Astrocyte (in vitro differentiated cells and primary cell): ENCODE data around the gene KDSR. TPM values are rescaled to one million over a fixed set of nuclear protein-coding genes. Genes with fewer than 3 reads are reported as not detected.

Experiments
- DNase-seq: peaks from one replicate; pipeline ENCODE4 v3.0.0-alpha.2; 2010; ENCODE audit warnings: low read depth
- FAIRE-seq: peaks from 2 replicates; lab custom pipeline; 2011; peaks lifted over from hg19 to GRCh38; lab: Jason Lieb, UNC
- H2AFZ ChIP-seq: 2 replicates; pipeline ENCODE4 v1.6.0; 2012; ENCODE audit warnings: low read depth, low read length, inconsistent platforms
- H3K27ac ChIP-seq: 2 replicates; pipeline ENCODE4 v1.5.1; 2011; ENCODE audit warnings: low read depth, low read length, inconsistent platforms
- H3K27me3 ChIP-seq: 2 replicates; pipeline ENCODE4 v1.6.0; 2011; ENCODE audit warnings: low read length, inconsistent platforms; ENCODE audit not compliant: insufficient read depth
- H3K36me3 ChIP-seq: 2 replicates; pipeline ENCODE4 v1.5.1; 2011; ENCODE audit warnings: low read length, inconsistent platforms; ENCODE audit not compliant: insufficient read depth
- H3K4me1 ChIP-seq: 2 replicates; pipeline ENCODE4 v1.5.1; 2011; ENCODE audit warnings: low read length, inconsistent platforms; ENCODE audit not compliant: insufficient read depth
- H3K4me2 ChIP-seq: 2 replicates; pipeline ENCODE4 v1.6.0; 2012; ENCODE audit warnings: low read length, inconsistent platforms
- H3K4me3 ChIP-seq: 2 replicates; pipeline ENCODE4 v1.5.1; 2011; ENCODE audit warnings: low read depth, mild to moderate bottlenecking, low read length, inconsistent platforms; ENCODE audit not compliant: insufficient read depth
- H3K79me2 ChIP-seq: 2 replicates; pipeline ENCODE4 v1.6.0; 2012; ENCODE audit warnings: mild to moderate bottlenecking, low read length, inconsistent platforms; ENCODE audit not compliant: insufficient read depth
- H3K9ac ChIP-seq: 2 replicates; pipeline ENCODE4 v1.6.0; 2012; ENCODE audit warnings: mild to moderate bottlenecking, low read length, inconsistent platforms
- H3K9me3 ChIP-seq: 2 replicates; pipeline ENCODE4 v1.5.1; 2012; ENCODE audit warnings: low read depth, mild to moderate bottlenecking, low read length, inconsistent platforms; ENCODE audit not compliant: insufficient read depth
- H4K20me1 ChIP-seq: 2 replicates; pipeline ENCODE4 v1.6.0; 2012; ENCODE audit warnings: low read length, inconsistent platforms; ENCODE audit not compliant: insufficient read depth
- H3K27ac Mint-ChIP-seq: one replicate; pipeline ENCODE4 v1.8.0; 2021; ENCODE audit warnings: mild to moderate bottlenecking, mixed read lengths; ENCODE audit not compliant: unreplicated experiment
- H3K27me3 Mint-ChIP-seq: one replicate; pipeline ENCODE4 v1.8.0; 2021; ENCODE audit warnings: low read depth, mixed read lengths; ENCODE audit not compliant: unreplicated experiment
- H3K36me3 Mint-ChIP-seq: one replicate; pipeline ENCODE4 v1.8.0; 2021; ENCODE audit warnings: low read depth, mixed read lengths; ENCODE audit not compliant: unreplicated experiment
- H3K4me1 Mint-ChIP-seq: one replicate; pipeline ENCODE4 v1.8.0; 2021; ENCODE audit warnings: low read depth, mixed read lengths; ENCODE audit not compliant: unreplicated experiment
- H3K4me3 Mint-ChIP-seq: one replicate; pipeline ENCODE4 v1.8.0; 2021; ENCODE audit warnings: mild to moderate bottlenecking, moderate library complexity, mixed read lengths; ENCODE audit not compliant: unreplicated experiment
- H3K9me3 Mint-ChIP-seq: one replicate; pipeline ENCODE4 v1.8.0; 2021; ENCODE audit warnings: mild to moderate bottlenecking, mixed read lengths; ENCODE audit not compliant: unreplicated experiment
- EZH2 ChIP-seq: IDR thresholded peaks from 2 replicates; pipeline ENCODE4 v1.6.1; 2012; ENCODE audit warnings: mild to moderate bottlenecking, low read length, inconsistent platforms; ENCODE audit not compliant: insufficient read depth
- total RNA-seq: library from RNA; stranded (reverse); gene quantifications from 2 replicates; pipeline ENCODE4 v1.2.1, GENCODE V29; 2021
- TF ChIP-seq, protein P1 (sequence below): IDR thresholded peaks from 2 replicates; pipeline ENCODE4 v1.5.1; 2011; ENCODE audit warnings: low read depth, mild to moderate bottlenecking, inconsistent platforms, low read length, moderate library complexity; ENCODE audit not compliant: insufficient read depth

KDSR gene
- total RNA-seq, 1 donor from 2014 or later = 43.7 TPM

DNA sequence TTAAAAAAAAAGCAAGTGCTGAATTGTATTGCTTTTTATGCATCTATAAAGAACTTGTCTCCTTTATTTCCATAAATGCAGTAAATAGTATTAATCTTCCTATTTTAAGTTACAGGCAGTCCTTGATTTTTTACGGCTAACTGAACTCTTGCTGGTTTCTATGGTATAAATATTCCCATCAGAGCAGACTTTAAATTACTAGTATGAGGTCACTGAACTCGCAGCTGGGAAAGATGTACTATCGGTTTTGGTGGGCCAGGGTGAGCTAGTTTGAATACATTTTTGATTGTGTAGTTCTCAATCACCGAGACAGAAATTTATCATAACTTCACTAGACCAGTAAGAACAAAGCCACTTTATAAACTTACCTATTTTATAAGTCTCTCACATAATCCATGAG is 20.9 kb upstream of the KDSR start:
- H3K4me3 Mint-ChIP-seq = no peak overlapping the region
- H3K36me3 Mint-ChIP-seq = peaks cover 15% of the 10 kb centered on the region
- Histone ChIP-seq H3K79me2 (no peaks in the 10 kb centered on the region), H2AFZ (no peak overlapping the region), H3K9me3 (no peaks in the 10 kb centered on the region), H3K9ac (no peak overlapping the region), H4K20me1 (no peaks in the 10 kb centered on the region), H3K4me3 (no peak overlapping the region), H3K27ac (no peak overlapping the region), H3K27me3 (no peaks in the 10 kb centered on the region), H3K4me2 (no peak overlapping the region), H3K36me3 (peaks cover 31% of the 10 kb centered on the region), H3K4me1 (no peaks in the 10 kb centered on the region)
- no peak for DNase-seq
- no peaks in the 10 kb centered on the region for H3K9me3 Mint-ChIP-seq
- no peak for TF ChIP-seq EZH2
- TF ChIP-seq, protein P1, sequence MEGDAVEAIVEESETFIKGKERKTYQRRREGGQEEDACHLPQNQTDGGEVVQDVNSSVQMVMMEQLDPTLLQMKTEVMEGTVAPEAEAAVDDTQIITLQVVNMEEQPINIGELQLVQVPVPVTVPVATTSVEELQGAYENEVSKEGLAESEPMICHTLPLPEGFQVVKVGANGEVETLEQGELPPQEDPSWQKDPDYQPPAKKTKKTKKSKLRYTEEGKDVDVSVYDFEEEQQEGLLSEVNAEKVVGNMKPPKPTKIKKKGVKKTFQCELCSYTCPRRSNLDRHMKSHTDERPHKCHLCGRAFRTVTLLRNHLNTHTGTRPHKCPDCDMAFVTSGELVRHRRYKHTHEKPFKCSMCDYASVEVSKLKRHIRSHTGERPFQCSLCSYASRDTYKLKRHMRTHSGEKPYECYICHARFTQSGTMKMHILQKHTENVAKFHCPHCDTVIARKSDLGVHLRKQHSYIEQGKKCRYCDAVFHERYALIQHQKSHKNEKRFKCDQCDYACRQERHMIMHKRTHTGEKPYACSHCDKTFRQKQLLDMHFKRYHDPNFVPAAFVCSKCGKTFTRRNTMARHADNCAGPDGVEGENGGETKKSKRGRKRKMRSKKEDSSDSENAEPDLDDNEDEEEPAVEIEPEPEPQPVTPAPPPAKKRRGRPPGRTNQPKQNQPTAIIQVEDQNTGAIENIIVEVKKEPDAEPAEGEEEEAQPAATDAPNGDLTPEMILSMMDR = no peak
- no peak for FAIRE-seq
- H3K4me1 Mint-ChIP-seq = no peaks in the 10 kb centered on the region
- no peaks in the 10 kb centered on the region for H3K27me3 Mint-ChIP-seq
- H3K27ac Mint-ChIP-seq = no peak overlapping the region

DNA sequence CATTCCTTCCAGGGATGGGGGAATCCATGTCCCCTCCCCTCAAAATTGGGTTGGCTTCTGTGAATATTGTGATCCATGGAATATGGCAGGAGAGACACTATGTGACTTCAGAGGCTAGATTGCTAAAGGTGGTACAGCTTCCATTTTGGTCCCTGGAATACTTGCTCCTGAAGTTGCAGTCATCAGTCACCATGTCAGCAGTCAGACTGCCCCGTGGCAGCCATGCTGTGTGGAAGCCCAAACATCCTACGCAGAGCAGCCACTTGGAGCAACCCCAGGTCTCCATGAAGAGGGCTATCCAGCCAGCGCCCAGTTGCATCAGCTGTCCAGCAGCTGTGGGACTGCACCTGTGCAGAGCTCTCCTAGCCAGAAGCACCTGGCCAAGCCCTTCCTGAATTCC is 15.8 kb upstream of the KDSR start:
- Histone ChIP-seq H3K4me1 (peaks cover 5% of the 10 kb centered on the region), H2AFZ (no peak overlapping the region), H4K20me1 (no peaks in the 10 kb centered on the region), H3K4me3 (no peak overlapping the region), H3K27me3 (no peaks in the 10 kb centered on the region), H3K79me2 (no peaks in the 10 kb centered on the region), H3K36me3 (peaks cover 10% of the 10 kb centered on the region), H3K4me2 (no peak overlapping the region), H3K27ac (no peak overlapping the region), H3K9me3 (no peaks in the 10 kb centered on the region), H3K9ac (no peak overlapping the region)
- DNase-seq (no peak), FAIRE-seq (no peak)
- H3K27ac Mint-ChIP-seq = no peak overlapping the region
- no peaks in the 10 kb centered on the region for H3K9me3 Mint-ChIP-seq
- peaks cover 18% of the 10 kb centered on the region for H3K36me3 Mint-ChIP-seq
- H3K27me3 Mint-ChIP-seq = no peaks in the 10 kb centered on the region
- H3K4me1 Mint-ChIP-seq = peaks cover 10% of the 10 kb centered on the region
- no peak overlapping the region for H3K4me3 Mint-ChIP-seq
- TF ChIP-seq, protein P1 = no peak
- TF ChIP-seq EZH2 = no peak

DNA sequence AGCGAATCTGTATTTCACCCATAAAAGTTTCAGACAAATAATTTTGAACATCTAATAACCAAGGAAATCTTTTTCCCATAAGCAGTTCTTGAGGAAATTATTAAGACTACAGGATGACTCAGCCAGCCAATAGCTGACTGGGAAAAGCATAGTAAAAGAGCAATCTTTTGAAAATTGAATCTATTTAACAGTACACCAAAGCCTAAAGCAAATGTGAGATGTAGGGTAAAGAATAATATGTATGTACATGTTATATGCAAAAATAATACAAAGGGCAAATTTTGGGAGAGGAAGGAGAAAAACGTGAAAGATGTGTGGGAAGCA is 12.6 kb upstream of the KDSR start:
- H3K4me1 ChIP-seq = peaks cover 5% of the 10 kb centered on the region
- Mint-ChIP-seq H3K36me3 (peaks cover 23% of the 10 kb centered on the region), H3K4me1 (peaks cover 10% of the 10 kb centered on the region), H3K4me3 (no peak overlapping the region), H3K27me3 (no peaks in the 10 kb centered on the region), H3K9me3 (peaks cover 10% of the 10 kb centered on the region), H3K27ac (peak overlapping the region; percentile 75)
- H2AFZ ChIP-seq = no peak overlapping the region
- H3K79me2 ChIP-seq = no peaks in the 10 kb centered on the region
- H3K9me3 ChIP-seq = peaks cover 6% of the 10 kb centered on the region
- H3K27me3 ChIP-seq = no peaks in the 10 kb centered on the region
- no peak for TF ChIP-seq EZH2
- TF ChIP-seq, protein P1 = no peak
- peak overlapping the region; percentile 42 for H3K4me2 ChIP-seq
- H3K27ac ChIP-seq = no peak overlapping the region
- DNase-seq = no peak
- H3K4me3 ChIP-seq = no peak overlapping the region
- no peak for FAIRE-seq
- no peaks in the 10 kb centered on the region for H4K20me1 ChIP-seq
- peaks cover 8% of the 10 kb centered on the region for H3K36me3 ChIP-seq
- peak overlapping the region; percentile 17 for H3K9ac ChIP-seq
